ENCODE measurements around the gene TLE2.

Gene TLE2

GRCh38 chr19:3027981-3028304, 1.1 kb downstream of the TLE2 start:
- no peak overlapping the region for H3K4me3 ChIP-seq (ENCODE audit: low read depth, low read length)
- TF ChIP-seq, protein P1, sequence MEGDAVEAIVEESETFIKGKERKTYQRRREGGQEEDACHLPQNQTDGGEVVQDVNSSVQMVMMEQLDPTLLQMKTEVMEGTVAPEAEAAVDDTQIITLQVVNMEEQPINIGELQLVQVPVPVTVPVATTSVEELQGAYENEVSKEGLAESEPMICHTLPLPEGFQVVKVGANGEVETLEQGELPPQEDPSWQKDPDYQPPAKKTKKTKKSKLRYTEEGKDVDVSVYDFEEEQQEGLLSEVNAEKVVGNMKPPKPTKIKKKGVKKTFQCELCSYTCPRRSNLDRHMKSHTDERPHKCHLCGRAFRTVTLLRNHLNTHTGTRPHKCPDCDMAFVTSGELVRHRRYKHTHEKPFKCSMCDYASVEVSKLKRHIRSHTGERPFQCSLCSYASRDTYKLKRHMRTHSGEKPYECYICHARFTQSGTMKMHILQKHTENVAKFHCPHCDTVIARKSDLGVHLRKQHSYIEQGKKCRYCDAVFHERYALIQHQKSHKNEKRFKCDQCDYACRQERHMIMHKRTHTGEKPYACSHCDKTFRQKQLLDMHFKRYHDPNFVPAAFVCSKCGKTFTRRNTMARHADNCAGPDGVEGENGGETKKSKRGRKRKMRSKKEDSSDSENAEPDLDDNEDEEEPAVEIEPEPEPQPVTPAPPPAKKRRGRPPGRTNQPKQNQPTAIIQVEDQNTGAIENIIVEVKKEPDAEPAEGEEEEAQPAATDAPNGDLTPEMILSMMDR (IDR thresholded peaks at IDR 0.05; ENCODE audit: borderline replicate concordance, insufficient read depth, low read depth, low read length), result no peak

- TF ChIP-seq, protein P1 (IDR thresholded peaks at IDR 0.05; ENCODE audit: borderline replicate concordance, insufficient read depth, low read depth, low read length), result no peak
- no peak overlapping the region for H3K4me3 ChIP-seq (ENCODE audit: low read depth, low read length)
Measured at GRCh38 chr19:3027292-3027691, 1.8 kb downstream of the TLE2 start.

DNA sequence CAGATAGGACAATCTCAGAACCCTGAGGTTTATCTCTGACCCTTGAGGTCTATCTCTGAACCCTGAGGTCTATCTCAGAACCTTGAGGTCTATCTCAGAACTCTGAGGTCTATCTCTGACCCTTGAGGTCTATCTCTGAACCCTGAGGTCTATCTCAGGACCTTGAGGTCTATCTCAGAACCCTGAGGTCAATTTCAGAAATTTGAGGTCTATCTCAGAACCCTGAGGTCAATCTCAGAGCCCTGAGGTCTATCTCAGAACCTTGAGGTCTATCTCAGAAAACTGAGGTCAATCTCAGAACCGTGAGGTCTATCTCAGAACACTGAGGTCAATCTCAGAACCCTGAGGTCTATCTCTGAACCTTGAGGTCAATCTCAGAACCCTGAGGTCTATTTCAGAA, 2.3 kb downstream of the TLE2 start:
- TF ChIP-seq, protein P1 (IDR thresholded peaks at IDR 0.05; ENCODE audit: borderline replicate concordance, insufficient read depth, low read depth, low read length), result no peak
- H3K4me3 ChIP-seq (ENCODE audit: low read depth, low read length), result no peak overlapping the region

DNA sequence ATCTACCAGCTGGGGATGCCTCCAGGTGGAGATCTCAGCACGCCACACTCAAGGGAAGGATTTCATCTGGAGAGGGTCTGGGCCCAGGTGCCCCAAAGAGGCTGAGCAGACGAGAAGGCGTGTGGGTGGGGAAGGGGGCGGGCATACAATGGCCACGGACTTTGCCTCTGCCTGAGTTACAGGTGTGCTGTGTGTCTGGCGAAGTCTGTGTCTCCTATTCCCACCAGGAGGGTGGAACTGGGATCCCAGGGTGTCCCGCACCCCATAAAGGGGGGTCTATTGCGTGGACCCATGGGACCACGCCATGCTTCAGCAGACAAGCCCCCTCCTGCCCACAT, 3.6 kb downstream of the TLE2 start:
- H3K4me3 ChIP-seq (ENCODE audit: low read depth, low read length), result no peak overlapping the region
- TF ChIP-seq, protein P1 (IDR thresholded peaks at IDR 0.05; ENCODE audit: borderline replicate concordance, insufficient read depth, low read depth, low read length), result no peak

GRCh38 chr19:3024870-3025548, 4.1 kb downstream of the TLE2 start:
- H3K4me3 ChIP-seq (ENCODE audit: low read depth, low read length), result no peak overlapping the region
- TF ChIP-seq, protein P1 (IDR thresholded peaks at IDR 0.05; ENCODE audit: borderline replicate concordance, insufficient read depth, low read depth, low read length), result no peak

DNA sequence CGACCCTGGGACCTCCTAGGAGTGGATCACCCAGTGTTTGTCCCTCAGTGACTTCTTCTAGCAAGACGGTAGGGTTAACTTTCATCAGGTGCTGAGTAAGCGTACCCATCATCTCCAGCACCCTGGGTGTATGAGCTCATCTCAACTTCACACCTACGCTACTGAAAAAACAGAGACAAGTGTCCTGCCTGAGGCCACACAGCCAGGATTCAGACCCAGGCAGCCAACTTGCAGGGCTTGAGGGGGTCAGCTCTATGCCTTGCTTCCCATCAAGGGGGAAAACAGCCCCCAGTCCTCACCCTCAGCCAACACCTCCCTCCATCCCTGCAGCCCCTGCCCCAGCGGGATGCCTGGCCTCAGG, 4.6 kb downstream of the TLE2 start:
- no peak overlapping the region for H3K4me3 ChIP-seq (ENCODE audit: low read depth, low read length)
- TF ChIP-seq, protein P1 (IDR thresholded peaks at IDR 0.05; ENCODE audit: borderline replicate concordance, insufficient read depth, low read depth, low read length), result no peak

- TF ChIP-seq, protein P1 (IDR thresholded peaks at IDR 0.05; ENCODE audit: borderline replicate concordance, insufficient read depth, low read depth, low read length), result no peak
- H3K4me3 ChIP-seq (ENCODE audit: low read depth, low read length), result no peak overlapping the region
Measured at GRCh38 chr19:3020321-3020960, 8.6 kb downstream of the TLE2 start.

All from GM12875 (cell line).